K562 (cell line): Measurements from ENCODE around the gene PTCH1. TPM values are rescaled to one million over a fixed set of nuclear protein-coding genes. Genes with fewer than 3 reads are reported as not detected.

Experiments
- ATAC-seq: fragments of 200-7000 bp; cut with Tn5 transposase; 3 replicates; pipeline ENCODE4 v1.9.1; 2020; ENCODE audit warnings: moderate library complexity
- BruUV-seq: library from RNA; stranded (reverse); fragments of 400-500 nt; replicated peaks from 2 replicates; lab custom pipeline; 2021; lab: Mats Ljungman, UMichigan
- CTCF ChIA-PET: fragments of 300-600 bp; formaldehyde crosslinking; extraction: SDS; loops from one replicate; lab custom pipeline; 2021; ENCODE audit warnings: low intra/inter-chr PET ratio; lab: Yijun Ruan, JAX
- POLR2A ChIA-PET: fragments of 300-600, 350-650 bp; sonication (Branson Sonifier 250); formaldehyde crosslinking; extraction: SDS; loops from one replicate; lab custom pipeline; 2021; ENCODE audit warnings: antibody characterized with exemption, inconsistent platforms; lab: Yijun Ruan, JAX
- DNase-seq, 4 experiments: peaks; one replicate each; pipeline versions ENCODE4 v3.0.0 to v3.0.0-alpha.2; 2011 to 2018; ENCODE audit warnings: low spot score in 3 of 4, mixed read lengths in 3 of 4; ENCODE audit errors: extremely low read depth in 1 of 4
- FAIRE-seq: peaks from 2 replicates; lab custom pipeline; 2011; peaks lifted over from hg19 to GRCh38; lab: Jason Lieb, UNC
- H2AFZ ChIP-seq: 2 replicates; pipeline ENCODE4 v1.6.0; 2011; ENCODE audit warnings: low read depth, low read length, control low read depth, inconsistent platforms
- H3K27ac ChIP-seq: fragments of 200-600 bp; 3 replicates; pipeline ENCODE4 v1.8.0; 2011; ENCODE audit warnings: low read depth, mild to moderate bottlenecking, control low read depth, inconsistent platforms, low read length, moderate library complexity, mixed read lengths; ENCODE audit errors: extremely low read depth
- H3K27me3 ChIP-seq, 2 experiments: fragments of 300-600 bp in 1 of 2; 2 replicates in 1 of 2; 3 replicates in 1 of 2; pipeline versions ENCODE4 v1.6.0 to v1.8.0; 2011; ENCODE audit warnings: inconsistent platforms in 2 of 2, low read length in 2 of 2, mild to moderate bottlenecking in 1 of 2, mixed read lengths in 1 of 2, moderate library complexity in 1 of 2; ENCODE audit not compliant: control insufficient read depth in 2 of 2, insufficient read depth in 2 of 2
- H3K36me3 ChIP-seq: fragments of 300-600 bp; 3 replicates; pipeline ENCODE4 v1.8.0; 2011; ENCODE audit warnings: mild to moderate bottlenecking, low read length, inconsistent platforms; ENCODE audit not compliant: control insufficient read depth, insufficient read depth
- H3K4me1 ChIP-seq, 2 experiments: fragments of 200-600 bp in 1 of 2; replicated peaks in 1 of 2; 2 replicates in 1 of 2; 3 replicates in 1 of 2; pipeline versions ENCODE4 v1.5.1 to v1.8.0; 2011; ENCODE audit warnings: inconsistent platforms in 2 of 2, low read length in 2 of 2, mild to moderate bottlenecking in 1 of 2, mixed read lengths in 1 of 2, moderate library complexity in 1 of 2; ENCODE audit not compliant: control insufficient read depth in 2 of 2, insufficient read depth in 2 of 2
- H3K4me2 ChIP-seq: 2 replicates; pipeline ENCODE4 v1.6.1; 2011; ENCODE audit warnings: low read length, control low read depth, inconsistent platforms, mixed read lengths; ENCODE audit not compliant: insufficient read depth
- H3K4me3 ChIP-seq: fragments of 200-600 bp; sonication (generic), shearing (Covaris generic); 2 replicates; pipeline ENCODE4 v1.5.1; 2016; ENCODE audit warnings: control low read depth, inconsistent platforms
- H3K79me2 ChIP-seq: fragments of 200-600 bp; 3 replicates; pipeline ENCODE4 v1.8.0; 2011; ENCODE audit warnings: low read length, inconsistent platforms; ENCODE audit not compliant: control insufficient read depth, insufficient read depth
- H3K9ac ChIP-seq, 2 experiments: 2 replicates each; pipeline versions ENCODE4 v1.6.0 to v1.6.1; 2011; ENCODE audit warnings: low read depth in 2 of 2, low read length in 2 of 2, control low read depth in 1 of 2, inconsistent platforms in 1 of 2, mild to moderate bottlenecking in 1 of 2, mixed read lengths in 1 of 2; ENCODE audit not compliant: insufficient read depth in 1 of 2
- H3K9me1 ChIP-seq: one replicate; pipeline ENCODE4 v1.6.0; 2011; ENCODE audit warnings: inconsistent platforms, mild to moderate bottlenecking, low read length, moderate library complexity; ENCODE audit not compliant: control insufficient read depth, insufficient read depth
- H3K9me3 ChIP-seq: replicated peaks from 2 replicates; pipeline ENCODE4 v1.5.1; 2011; ENCODE audit warnings: low read depth, low read length, inconsistent platforms; ENCODE audit not compliant: control insufficient read depth, insufficient read depth
- H4K20me1 ChIP-seq: replicated peaks from 2 replicates; pipeline ENCODE4 v1.6.1; 2011; ENCODE audit warnings: low read length, inconsistent platforms, mixed read lengths; ENCODE audit not compliant: control insufficient read depth, insufficient read depth
- FUS ChIP-seq: fragments of 200-400 bp; formaldehyde crosslinking; optimal IDR thresholded peaks from 2 replicates; pipeline ENCODE3; 2017; ENCODE audit warnings: low read depth, low read length
- HDGF ChIP-seq: fragments of 450-650 bp; IDR thresholded peaks from 2 replicates; pipeline ENCODE4 v1.6.1; 2016
- HNRNPLL ChIP-seq: fragments of 200-400 bp; formaldehyde crosslinking; IDR thresholded peaks from 2 replicates; pipeline ENCODE4 v1.6.1; 2017; ENCODE audit warnings: low read length, low read depth, mild to moderate bottlenecking; ENCODE audit not compliant: poor library complexity, severe bottlenecking
- KHSRP ChIP-seq: fragments of 450-650 bp; IDR thresholded peaks from 2 replicates; pipeline ENCODE4 v1.6.1; 2017
- TRIM25 ChIP-seq: fragments of 450-650 bp; IDR thresholded peaks from 2 replicates; pipeline ENCODE4 v1.7.0; 2016; ENCODE audit warnings: borderline replicate concordance
- ZBTB9 ChIP-seq: fragments of 450-650 bp; formaldehyde crosslinking; IDR thresholded peaks from 2 replicates; pipeline ENCODE4 v1.4.0; 2020; ENCODE audit warnings: mild to moderate bottlenecking, moderate library complexity
- WGBS: fragments of 100-300 bp; shearing (Covaris generic); methylation state at CpG from one replicate; pipeline ENCODE4 v1.1.6; 2016; ENCODE audit warnings: low coverage, mixed read lengths; ENCODE audit not compliant: insufficient coverage; ENCODE audit errors: missing lambda C conversion rate; 5-methylcytosine and 5-hydroxymethylcytosine counted together
- in situ Hi-C: fragments of 300-500 bp; cut with MboI; formaldehyde crosslinking; loops from 4 replicates; pipeline ENCODE4 v1.15.0; 2018; ENCODE audit warnings: inconsistent platforms, mixed read lengths
- intact Hi-C: fragments of 100-400 bp; cut with micrococcal nuclease; formaldehyde crosslinking; loops from 2 replicates; pipeline ENCODE4 v1.14.2; 2022
- polyA plus RNA-seq, 8 experiments: library from polyadenylated mRNA; depleted of rRNA in 4 of 8; stranded (reverse) in 5 of 8; unstranded in 3 of 8; fragments of >200 nt; fragmentation: Nextera tagmentation in 2 of 8; fragmentation: Illumina TruSeq in 1 of 8; extraction: Ambion mirVana in 2 of 8; extraction: Trizol in 1 of 8; gene quantifications; 2 replicates each; pipeline versions ENCODE4 v1.2.1 to v1.2.3, GENCODE V29; 2011 to 2014; ENCODE audit warnings: inconsistent platforms in 1 of 8, missing spikeins in 1 of 8
- total RNA-seq, 7 experiments: library from RNA; depleted of rRNA in 6 of 7; stranded (reverse); fragments of >200 nt in 6 of 7; fragmentation: Illumina TruSeq in 2 of 7; extraction: Trizol in 2 of 7; gene quantifications; 2 replicates each; pipeline versions ENCODE4 v1.2.1 to v1.2.3, GENCODE V29; 2011 to 2021; ENCODE audit warnings: low replicate concordance in 1 of 7
- TF ChIP-seq, protein P1 (sequence below): sonication (generic); formaldehyde crosslinking; IDR thresholded peaks from 2 replicates; pipeline ENCODE4 v1.8.0; 2022; ENCODE audit warnings: mild to moderate bottlenecking, missing genetic modification reagents, borderline replicate concordance

The PTCH1 gene
- total and polyA plus RNA-seq, 9 of the 15 experiments (the other 6 are each of a cell fraction or from before 2014, with no cell fraction given), result 0.70 to 9.9 (median 3.8) TPM

- no peaks in the 10 kb centered on the region for H3K79me2 ChIP-seq
- CTCF ChIA-PET, result no interaction called here
- no peaks in the 10 kb centered on the region for H4K20me1 ChIP-seq
- no peak overlapping the region for H3K4me3 ChIP-seq
- intact Hi-C loops, result no loop called here
- ATAC-seq (no peak), DNase-seq (no peak), FAIRE-seq (no peak)
- no peaks in the 10 kb centered on the region for H3K36me3 ChIP-seq
- no peak overlapping the region for H3K4me2 ChIP-seq
- H3K9me3 ChIP-seq, result no peaks in the 10 kb centered on the region
- no peak overlapping the region for H3K9ac ChIP-seq
- no peak overlapping the region for H3K27ac ChIP-seq
- POLR2A ChIA-PET, result interaction anchor here (0.6 to 1.5 kb wide), 2 partner anchors 25 to 46 kb away, joined by 3 read pairs; no protein-coding TSS in a partner anchor
- no peaks in the 10 kb centered on the region for H3K4me1 ChIP-seq
- H3K9me1 ChIP-seq, result peaks cover 3% of the 10 kb centered on the region
- WGBS, result 0% methylated on average over 1 of the region's 1 CpG
- peaks cover 39 to 47% of the 10 kb centered on the region in 2 experiments for H3K27me3 ChIP-seq
- H2AFZ ChIP-seq, result no peak overlapping the region
- in situ Hi-C loops, result no loop called here
- BruUV-seq, result no TSS peak
- no peak for TF ChIP-seq FUS
- no peak for TF ChIP-seq ZBTB9 (CRISPR knock-in tag)
- no peak for TF ChIP-seq TRIM25
- TF ChIP-seq, protein P1, sequence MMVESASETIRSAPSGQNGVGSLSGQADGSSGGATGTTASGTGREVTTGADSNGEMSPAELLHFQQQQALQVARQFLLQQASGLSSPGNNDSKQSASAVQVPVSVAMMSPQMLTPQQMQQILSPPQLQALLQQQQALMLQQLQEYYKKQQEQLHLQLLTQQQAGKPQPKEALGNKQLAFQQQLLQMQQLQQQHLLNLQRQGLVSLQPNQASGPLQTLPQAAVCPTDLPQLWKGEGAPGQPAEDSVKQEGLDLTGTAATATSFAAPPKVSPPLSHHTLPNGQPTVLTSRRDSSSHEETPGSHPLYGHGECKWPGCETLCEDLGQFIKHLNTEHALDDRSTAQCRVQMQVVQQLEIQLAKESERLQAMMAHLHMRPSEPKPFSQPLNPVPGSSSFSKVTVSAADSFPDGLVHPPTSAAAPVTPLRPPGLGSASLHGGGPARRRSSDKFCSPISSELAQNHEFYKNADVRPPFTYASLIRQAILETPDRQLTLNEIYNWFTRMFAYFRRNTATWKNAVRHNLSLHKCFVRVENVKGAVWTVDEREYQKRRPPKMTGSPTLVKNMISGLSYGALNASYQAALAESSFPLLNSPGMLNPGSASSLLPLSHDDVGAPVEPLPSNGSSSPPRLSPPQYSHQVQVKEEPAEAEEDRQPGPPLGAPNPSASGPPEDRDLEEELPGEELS (CRISPR knock-in tag), result no peak
- TF ChIP-seq KHSRP, result no peak
- TF ChIP-seq HDGF, result no peak
- no peak for TF ChIP-seq HNRNPLL
Measured at GRCh38 chr9:95529910-95530309, 13.1 kb upstream of the PTCH1 start.
